K562 (cell line): ENCODE results near the gene ZFYVE28. TPM values are rescaled to one million over a fixed set of nuclear protein-coding genes. Genes with fewer than 3 reads are reported as not detected.

Experiments used
- ATAC-seq: fragments of 200-7000 bp; cut with Tn5 transposase; 3 replicates; pipeline ENCODE4 v1.9.1; 2020; ENCODE audit warnings: moderate library complexity
- BruUV-seq: library from RNA; stranded (reverse); fragments of 400-500 nt; replicated peaks from 2 replicates; lab custom pipeline; 2021; lab: Mats Ljungman, UMichigan
- CTCF ChIA-PET: fragments of 300-600 bp; formaldehyde crosslinking; extraction: SDS; loops from one replicate; lab custom pipeline; 2021; ENCODE audit warnings: low intra/inter-chr PET ratio; lab: Yijun Ruan, JAX
- POLR2A ChIA-PET: fragments of 300-600, 350-650 bp; sonication (Branson Sonifier 250); formaldehyde crosslinking; extraction: SDS; loops from one replicate; lab custom pipeline; 2021; ENCODE audit warnings: antibody characterized with exemption, inconsistent platforms; lab: Yijun Ruan, JAX
- DNase-seq, 4 experiments: peaks; one replicate each; pipeline versions ENCODE4 v3.0.0 to v3.0.0-alpha.2; 2011 to 2018; ENCODE audit warnings: low spot score in 3 of 4, mixed read lengths in 3 of 4; ENCODE audit errors: extremely low read depth in 1 of 4
- FAIRE-seq: peaks from 2 replicates; lab custom pipeline; 2011; peaks lifted over from hg19 to GRCh38; lab: Jason Lieb, UNC
- H2AFZ ChIP-seq: 2 replicates; pipeline ENCODE4 v1.6.0; 2011; ENCODE audit warnings: low read depth, low read length, control low read depth, inconsistent platforms
- H3K27ac ChIP-seq: fragments of 200-600 bp; 3 replicates; pipeline ENCODE4 v1.8.0; 2011; ENCODE audit warnings: low read depth, mild to moderate bottlenecking, control low read depth, inconsistent platforms, low read length, moderate library complexity, mixed read lengths; ENCODE audit errors: extremely low read depth
- H3K27me3 ChIP-seq, 2 experiments: fragments of 300-600 bp in 1 of 2; 2 replicates in 1 of 2; 3 replicates in 1 of 2; pipeline versions ENCODE4 v1.6.0 to v1.8.0; 2011; ENCODE audit warnings: inconsistent platforms in 2 of 2, low read length in 2 of 2, mild to moderate bottlenecking in 1 of 2, mixed read lengths in 1 of 2, moderate library complexity in 1 of 2; ENCODE audit not compliant: control insufficient read depth in 2 of 2, insufficient read depth in 2 of 2
- H3K36me3 ChIP-seq: fragments of 300-600 bp; 3 replicates; pipeline ENCODE4 v1.8.0; 2011; ENCODE audit warnings: mild to moderate bottlenecking, low read length, inconsistent platforms; ENCODE audit not compliant: control insufficient read depth, insufficient read depth
- H3K4me1 ChIP-seq, 2 experiments: fragments of 200-600 bp in 1 of 2; replicated peaks in 1 of 2; 2 replicates in 1 of 2; 3 replicates in 1 of 2; pipeline versions ENCODE4 v1.5.1 to v1.8.0; 2011; ENCODE audit warnings: inconsistent platforms in 2 of 2, low read length in 2 of 2, mild to moderate bottlenecking in 1 of 2, mixed read lengths in 1 of 2, moderate library complexity in 1 of 2; ENCODE audit not compliant: control insufficient read depth in 2 of 2, insufficient read depth in 2 of 2
- H3K4me2 ChIP-seq: 2 replicates; pipeline ENCODE4 v1.6.1; 2011; ENCODE audit warnings: low read length, control low read depth, inconsistent platforms, mixed read lengths; ENCODE audit not compliant: insufficient read depth
- H3K4me3 ChIP-seq: fragments of 200-600 bp; sonication (generic), shearing (Covaris generic); 2 replicates; pipeline ENCODE4 v1.5.1; 2016; ENCODE audit warnings: control low read depth, inconsistent platforms
- H3K79me2 ChIP-seq: fragments of 200-600 bp; 3 replicates; pipeline ENCODE4 v1.8.0; 2011; ENCODE audit warnings: low read length, inconsistent platforms; ENCODE audit not compliant: control insufficient read depth, insufficient read depth
- H3K9ac ChIP-seq, 2 experiments: 2 replicates each; pipeline versions ENCODE4 v1.6.0 to v1.6.1; 2011; ENCODE audit warnings: low read depth in 2 of 2, low read length in 2 of 2, control low read depth in 1 of 2, inconsistent platforms in 1 of 2, mild to moderate bottlenecking in 1 of 2, mixed read lengths in 1 of 2; ENCODE audit not compliant: insufficient read depth in 1 of 2
- H3K9me1 ChIP-seq: one replicate; pipeline ENCODE4 v1.6.0; 2011; ENCODE audit warnings: inconsistent platforms, mild to moderate bottlenecking, low read length, moderate library complexity; ENCODE audit not compliant: control insufficient read depth, insufficient read depth
- H3K9me3 ChIP-seq: replicated peaks from 2 replicates; pipeline ENCODE4 v1.5.1; 2011; ENCODE audit warnings: low read depth, low read length, inconsistent platforms; ENCODE audit not compliant: control insufficient read depth, insufficient read depth
- H4K20me1 ChIP-seq: replicated peaks from 2 replicates; pipeline ENCODE4 v1.6.1; 2011; ENCODE audit warnings: low read length, inconsistent platforms, mixed read lengths; ENCODE audit not compliant: control insufficient read depth, insufficient read depth
- CBX3 ChIP-seq, 2 experiments: IDR thresholded peaks; 1 replicate in 1 of 2; 2 replicates in 1 of 2; pipeline ENCODE4 v1.6.1; 2012; ENCODE audit warnings: inconsistent platforms in 2 of 2, low read length in 2 of 2, borderline replicate concordance in 1 of 2, control low read depth in 1 of 2
- CBX5 ChIP-seq: IDR thresholded peaks from 2 replicates; pipeline ENCODE4 v1.6.1; 2014; ENCODE audit warnings: low read depth, borderline replicate concordance
- CCNT2 ChIP-seq: IDR thresholded peaks from 2 replicates; pipeline ENCODE4 v1.6.1; 2011; ENCODE audit warnings: borderline replicate concordance, low read depth, mild to moderate bottlenecking, moderate library complexity, mixed read lengths, low read length; ENCODE audit not compliant: insufficient read length; ENCODE audit errors: extremely low read depth
- DMBX1 ChIP-seq: fragments of 250-450 bp; sonication (Bioruptor Pico); IDR thresholded peaks from 2 replicates; pipeline ENCODE4 v1.8.0; 2022; ENCODE audit warnings: inconsistent platforms, mild to moderate bottlenecking, moderate library complexity, borderline replicate concordance
- MTA1 ChIP-seq: fragments of 450-650 bp; IDR thresholded peaks from 2 replicates; pipeline ENCODE4 v1.6.1; 2017; ENCODE audit warnings: borderline replicate concordance
- NBN ChIP-seq: fragments of 450-650 bp; IDR thresholded peaks from 2 replicates; pipeline ENCODE4 v1.6.1; 2016; ENCODE audit warnings: low read depth, mild to moderate bottlenecking
- NCOA2 ChIP-seq, 2 experiments: fragments of 450-650 bp; IDR thresholded peaks; 2 replicates each; pipeline ENCODE4 v1.6.1; 2018; ENCODE audit warnings: mild to moderate bottlenecking in 2 of 2, moderate library complexity in 1 of 2; ENCODE audit not compliant: partially characterized antibody in 2 of 2
- NFIC ChIP-seq: fragments of 450-650 bp; IDR thresholded peaks from 2 replicates; pipeline ENCODE4 v1.6.1; 2017; ENCODE audit warnings: mild to moderate bottlenecking, inconsistent platforms
- SMAD3 ChIP-seq: fragments of 450-650 bp; formaldehyde crosslinking; conservative IDR thresholded peaks from 2 replicates; pipeline ENCODE4 v1.4.0; 2020; ENCODE audit warnings: mild to moderate bottlenecking
- SMAD4 ChIP-seq: fragments of 250-450 bp; sonication (Bioruptor Pico); conservative IDR thresholded peaks from 2 replicates; pipeline ENCODE4 v1.8.0; 2021; ENCODE audit warnings: inconsistent platforms, mild to moderate bottlenecking, moderate library complexity
- SRF ChIP-seq, 2 experiments: fragments of 250-450, 450-650 bp in 1 of 2; sonication (Bioruptor Pico) in 1 of 2; sonication (generic) in 1 of 2; formaldehyde crosslinking; IDR thresholded peaks; 2 replicates each; pipeline versions ENCODE4 v1.5.0 to v1.5.1; 2020 to 2022; ENCODE audit warnings: mild to moderate bottlenecking in 1 of 2, missing genetic modification reagents in 1 of 2
- TEAD2 ChIP-seq: fragments of 450-650 bp; IDR thresholded peaks from 2 replicates; pipeline ENCODE4 v1.6.1; 2016; ENCODE audit warnings: missing genetic modification characterization, control low read depth, missing compliant biosample characterization
- TRIM28 ChIP-seq: fragments of 450-650 bp; IDR thresholded peaks from 2 replicates; pipeline ENCODE4 v1.6.1; 2017
- XRCC4 ChIP-seq: IDR thresholded peaks from one replicate; pipeline ENCODE4 v1.6.1; 2011; ENCODE audit not compliant: insufficient read depth, insufficient read length; ENCODE audit errors: extremely low read depth
- YBX1 ChIP-seq: fragments of 450-650 bp; IDR thresholded peaks from 2 replicates; pipeline ENCODE4 v1.7.1; 2016; ENCODE audit warnings: mild to moderate bottlenecking
- ZBTB12 ChIP-seq: fragments of 250-450 bp; sonication (Bioruptor Pico); IDR thresholded peaks from 2 replicates; pipeline ENCODE4 v1.4.0; 2020
- ZNF12 ChIP-seq: sonication (generic); formaldehyde crosslinking; IDR thresholded peaks from 2 replicates; pipeline ENCODE4 v1.4.0; 2020; ENCODE audit warnings: mild to moderate bottlenecking, missing genetic modification reagents
- WGBS: fragments of 100-300 bp; shearing (Covaris generic); methylation state at CpG from one replicate; pipeline ENCODE4 v1.1.6; 2016; ENCODE audit warnings: low coverage, mixed read lengths; ENCODE audit not compliant: insufficient coverage; ENCODE audit errors: missing lambda C conversion rate; 5-methylcytosine and 5-hydroxymethylcytosine counted together
- in situ Hi-C: fragments of 300-500 bp; cut with MboI; formaldehyde crosslinking; loops from 4 replicates; pipeline ENCODE4 v1.15.0; 2018; ENCODE audit warnings: inconsistent platforms, mixed read lengths
- intact Hi-C: fragments of 100-400 bp; cut with micrococcal nuclease; formaldehyde crosslinking; loops from 2 replicates; pipeline ENCODE4 v1.14.2; 2022
- polyA plus RNA-seq, 8 experiments: library from polyadenylated mRNA; depleted of rRNA in 4 of 8; stranded (reverse) in 5 of 8; unstranded in 3 of 8; fragments of >200 nt; fragmentation: Nextera tagmentation in 2 of 8; fragmentation: Illumina TruSeq in 1 of 8; extraction: Ambion mirVana in 2 of 8; extraction: Trizol in 1 of 8; gene quantifications; 2 replicates each; pipeline versions ENCODE4 v1.2.1 to v1.2.3, GENCODE V29; 2011 to 2014; ENCODE audit warnings: inconsistent platforms in 1 of 8, missing spikeins in 1 of 8
- total RNA-seq, 7 experiments: library from RNA; depleted of rRNA in 6 of 7; stranded (reverse); fragments of >200 nt in 6 of 7; fragmentation: Illumina TruSeq in 2 of 7; extraction: Trizol in 2 of 7; gene quantifications; 2 replicates each; pipeline versions ENCODE4 v1.2.1 to v1.2.3, GENCODE V29; 2011 to 2021; ENCODE audit warnings: low replicate concordance in 1 of 7

The ZFYVE28 gene
- total and polyA plus RNA-seq, 9 of the 15 experiments (the other 6 are each of a cell fraction or from before 2014, with no cell fraction given), result 1.3 to 24.8 (median 8.9) TPM

- DNase-seq (no peak), ATAC-seq (no peak), FAIRE-seq (no peak)
- H3K79me2 ChIP-seq, result peaks cover 11% of the 10 kb centered on the region; the same call in 2 of the 3 replicates
- intact Hi-C loops (no loop called here), in situ Hi-C loops (no loop called here)
- H3K27ac ChIP-seq, result no peak overlapping the region
- 94% methylated on average over 5 of the region's 7 CpGs for WGBS
- no peak overlapping the region for H2AFZ ChIP-seq
- H3K9ac ChIP-seq, result no peak overlapping the region
- no peaks in the 10 kb centered on the region for H3K9me1 ChIP-seq
- H3K4me2 ChIP-seq, result no peak overlapping the region
- peaks cover 22% of the 10 kb centered on the region; the same call in 2 of the 3 replicates for H3K36me3 ChIP-seq
- peaks cover 8% of the 10 kb centered on the region for H3K9me3 ChIP-seq
- H3K27me3 ChIP-seq, result no peaks in the 10 kb centered on the region
- no peak for TF ChIP-seq YBX1
- peak in 1 of 2 experiments; percentile 58; a peak in 1 of 3 replicates for TF ChIP-seq CBX3 (IDR thresholded peaks at IDR 0.05; ENCODE audit: borderline replicate concordance in 1 of 2, low read length in 2 of 2)
- TF ChIP-seq TEAD2 (tag), result no peak
- TF ChIP-seq TRIM28, result peak; percentile 41; the same call in 1 of the 2 replicates
- TF ChIP-seq CBX5, result peak; percentile 74; the same call in 1 of the 2 replicates
- no peaks in the 10 kb centered on the region for H4K20me1 ChIP-seq
- peaks cover 17 to 33% of the 10 kb centered on the region in 2 experiments for H3K4me1 ChIP-seq
- ChIA-PET CTCF (no interaction called here), POLR2A (no interaction called here)
- H3K4me3 ChIP-seq, result no peak overlapping the region
- BruUV-seq, result no TSS peak
Measured at GRCh38 chr4:2373532-2373931, 44.9 kb downstream of the ZFYVE28 start.

GRCh38 chr4:2372488-2373030 lies 45.9 kb downstream of the ZFYVE28 start:
- DNase-seq (no peak), ATAC-seq (no peak), FAIRE-seq (no peak)
- no peaks in the 10 kb centered on the region for H4K20me1 ChIP-seq
- 85% methylated on average over 7 of the region's 14 CpGs for WGBS
- ChIA-PET CTCF (no interaction called here), POLR2A (no interaction called here)
- in situ Hi-C loops (no loop called here), intact Hi-C loops (no loop called here)
- H3K36me3 ChIP-seq, result peaks cover 22% of the 10 kb centered on the region; the same call in 2 of the 3 replicates
- H3K4me3 ChIP-seq, result no peak overlapping the region
- peaks cover 8% of the 10 kb centered on the region for H3K9me3 ChIP-seq
- H3K27ac ChIP-seq, result no peak overlapping the region
- H3K27me3 ChIP-seq, result no peaks in the 10 kb centered on the region
- H3K9ac ChIP-seq, result no peak overlapping the region
- H3K4me1 ChIP-seq, result peaks cover 9 to 25% of the 10 kb centered on the region in 2 experiments; a peak in 4 of 5 replicates
- H2AFZ ChIP-seq, result no peak overlapping the region
- H3K4me2 ChIP-seq, result no peak overlapping the region
- H3K79me2 ChIP-seq, result peaks cover 11% of the 10 kb centered on the region; the same call in 2 of the 3 replicates
- BruUV-seq, result no TSS peak
- no peaks in the 10 kb centered on the region for H3K9me1 ChIP-seq
- TF ChIP-seq SMAD3 (no peak), NFIC (no peak), XRCC4 (no peak), SMAD4 (CRISPR knock-in tag) (no peak), MTA1 (no peak), CCNT2 (no peak), DMBX1 (CRISPR knock-in tag) (no peak), ZNF12 (no peak), NBN (no peak), NCOA2 (IDR thresholded peaks at IDR 0.05; ENCODE audit: partially characterized antibody in 2 of 2) (no peak), ZBTB12 (CRISPR knock-in tag) (no peak), SRF (CRISPR knock-in tag; IDR thresholded peaks at IDR 0.05) (no peak)
